Endodermal cell (in vitro differentiated cells): ENCODE data around the gene PTPRQ. TPM values are rescaled to one million over a fixed set of nuclear protein-coding genes. Genes with fewer than 3 reads are reported as not detected.
A peak's percentile ranks its signal among the peaks of the same experiment; 100 is the strongest.
"Not testable (repeated sequence)": the region's sequence is repeated elsewhere in the genome, so short reads cannot be mapped to it uniquely, and the experiment has no call there.

ENCODE experiments used
- DNase-seq: peaks from one replicate; pipeline ENCODE4 v3.0.0-alpha.2; 2017
- H3K27ac ChIP-seq: 2 replicates; pipeline ENCODE4 v1.5.1; 2013; ENCODE audit warnings: mild to moderate bottlenecking, low read depth, low read length, moderate library complexity
- H3K27me3 ChIP-seq: 2 replicates; pipeline ENCODE4 v1.6.1; 2013; ENCODE audit warnings: mild to moderate bottlenecking, low read length, moderate library complexity; ENCODE audit not compliant: insufficient read depth, control insufficient read depth, poor library complexity, severe bottlenecking
- H3K36me3 ChIP-seq: 2 replicates; pipeline ENCODE4 v1.7.0; 2013; ENCODE audit warnings: mild to moderate bottlenecking, low read length, moderate library complexity; ENCODE audit not compliant: control insufficient read depth, insufficient read depth
- H3K4me1 ChIP-seq: one replicate; pipeline ENCODE4 v1.7.0; 2013; ENCODE audit warnings: low read length; ENCODE audit not compliant: control insufficient read depth, insufficient read depth
- H3K4me3 ChIP-seq: 2 replicates; pipeline ENCODE4 v1.5.1; 2013; ENCODE audit warnings: mild to moderate bottlenecking, low read length, moderate library complexity
- H3K9ac ChIP-seq: 2 replicates; pipeline ENCODE4 v1.6.1; 2013; ENCODE audit warnings: mild to moderate bottlenecking, low read length, moderate library complexity; ENCODE audit not compliant: poor library complexity, severe bottlenecking; ENCODE audit errors: extremely low read depth
- H3K9me3 ChIP-seq: 2 replicates; pipeline ENCODE4 v1.6.1; 2013; ENCODE audit warnings: mild to moderate bottlenecking, low read length, moderate library complexity; ENCODE audit not compliant: control insufficient read depth
- H3K27ac Mint-ChIP-seq: 2 replicates; pipeline ENCODE4 v1.8.0; 2020; ENCODE audit warnings: mixed read lengths
- H3K27me3 Mint-ChIP-seq: 2 replicates; pipeline ENCODE4 v1.8.0; 2021; ENCODE audit warnings: mild to moderate bottlenecking, mixed read lengths; ENCODE audit not compliant: insufficient read depth
- H3K36me3 Mint-ChIP-seq: 2 replicates; pipeline ENCODE4 v1.8.0; 2020; ENCODE audit warnings: low read depth, mixed read lengths
- H3K4me1 Mint-ChIP-seq: 2 replicates; pipeline ENCODE4 v1.8.0; 2020; ENCODE audit warnings: mixed read lengths
- H3K4me3 Mint-ChIP-seq: 2 replicates; pipeline ENCODE4 v1.8.0; 2020; ENCODE audit warnings: mild to moderate bottlenecking, moderate library complexity, mixed read lengths
- H3K9me3 Mint-ChIP-seq: 2 replicates; pipeline ENCODE4 v1.8.0; 2020; ENCODE audit warnings: mild to moderate bottlenecking, mixed read lengths
- WGBS, 2 experiments: methylation state at CpG; one replicate each; pipeline versions ENCODE4 v1.1.5 to v1.1.7; 2013; ENCODE audit warnings: missing lambda C conversion rate in 2 of 2, mixed read lengths in 1 of 2; ENCODE audit not compliant: insufficient coverage in 1 of 2, insufficient read length in 1 of 2; 5-methylcytosine and 5-hydroxymethylcytosine counted together
- total RNA-seq, 2 donors: library from RNA; stranded (reverse); fragmentation: NEBNext Ultra II Directional in 1 of 2; extraction: Animal tissue kit (Norgen Biotek cat#: 25700) in 1 of 2; gene quantifications; 2 replicates in 1 of 2; 3 replicates in 1 of 2; pipeline ENCODE4 v1.2.1, GENCODE V29; 2021
- TF ChIP-seq, protein P1 (sequence below): fragments of 200-600 bp; sonication (generic); conservative IDR thresholded peaks from 2 replicates; pipeline ENCODE4 v1.5.0; 2021; ENCODE audit warnings: antibody characterized with exemption, mild to moderate bottlenecking

The PTPRQ gene
- total RNA-seq, 2 donors from 2014 or later, result 0.13 TPM; not detected in 1

DNA sequence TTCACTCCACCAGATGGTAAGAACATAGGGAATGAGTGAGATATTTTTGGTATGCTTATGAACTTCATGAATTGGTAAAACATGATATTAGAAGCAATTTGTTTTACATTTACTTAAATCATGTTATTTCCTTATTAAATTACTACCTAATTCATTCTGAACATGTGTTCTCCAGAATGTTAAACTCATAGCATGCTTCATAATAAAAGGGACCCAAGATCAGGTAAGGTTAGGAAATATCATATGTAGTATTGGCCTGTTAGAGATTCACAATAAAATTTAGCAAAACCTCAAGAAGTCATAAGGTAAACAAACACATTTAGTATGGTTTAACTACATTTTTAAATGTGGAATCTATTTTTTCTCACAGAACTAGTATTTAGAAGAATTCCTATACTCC, 28.2 kb downstream of the PTPRQ start:
- no peaks in the 10 kb centered on the region for H3K4me1 Mint-ChIP-seq
- no peaks in the 10 kb centered on the region for H3K9me3 ChIP-seq
- H3K36me3 Mint-ChIP-seq, result no peaks in the 10 kb centered on the region
- no peaks in the 10 kb centered on the region for H3K9me3 Mint-ChIP-seq
- H3K36me3 ChIP-seq, result no peaks in the 10 kb centered on the region
- no peak overlapping the region for H3K9ac ChIP-seq
- no peak overlapping the region for H3K4me3 ChIP-seq
- TF ChIP-seq, protein P1, sequence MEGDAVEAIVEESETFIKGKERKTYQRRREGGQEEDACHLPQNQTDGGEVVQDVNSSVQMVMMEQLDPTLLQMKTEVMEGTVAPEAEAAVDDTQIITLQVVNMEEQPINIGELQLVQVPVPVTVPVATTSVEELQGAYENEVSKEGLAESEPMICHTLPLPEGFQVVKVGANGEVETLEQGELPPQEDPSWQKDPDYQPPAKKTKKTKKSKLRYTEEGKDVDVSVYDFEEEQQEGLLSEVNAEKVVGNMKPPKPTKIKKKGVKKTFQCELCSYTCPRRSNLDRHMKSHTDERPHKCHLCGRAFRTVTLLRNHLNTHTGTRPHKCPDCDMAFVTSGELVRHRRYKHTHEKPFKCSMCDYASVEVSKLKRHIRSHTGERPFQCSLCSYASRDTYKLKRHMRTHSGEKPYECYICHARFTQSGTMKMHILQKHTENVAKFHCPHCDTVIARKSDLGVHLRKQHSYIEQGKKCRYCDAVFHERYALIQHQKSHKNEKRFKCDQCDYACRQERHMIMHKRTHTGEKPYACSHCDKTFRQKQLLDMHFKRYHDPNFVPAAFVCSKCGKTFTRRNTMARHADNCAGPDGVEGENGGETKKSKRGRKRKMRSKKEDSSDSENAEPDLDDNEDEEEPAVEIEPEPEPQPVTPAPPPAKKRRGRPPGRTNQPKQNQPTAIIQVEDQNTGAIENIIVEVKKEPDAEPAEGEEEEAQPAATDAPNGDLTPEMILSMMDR, result no peak
- H3K27me3 Mint-ChIP-seq, result no peaks in the 10 kb centered on the region
- no peak overlapping the region for H3K27ac ChIP-seq
- no peaks in the 10 kb centered on the region for H3K4me1 ChIP-seq
- H3K4me3 Mint-ChIP-seq, result no peak overlapping the region
- no peak for DNase-seq
- H3K27me3 ChIP-seq, result no peaks in the 10 kb centered on the region
- no peak overlapping the region for H3K27ac Mint-ChIP-seq

DNA sequence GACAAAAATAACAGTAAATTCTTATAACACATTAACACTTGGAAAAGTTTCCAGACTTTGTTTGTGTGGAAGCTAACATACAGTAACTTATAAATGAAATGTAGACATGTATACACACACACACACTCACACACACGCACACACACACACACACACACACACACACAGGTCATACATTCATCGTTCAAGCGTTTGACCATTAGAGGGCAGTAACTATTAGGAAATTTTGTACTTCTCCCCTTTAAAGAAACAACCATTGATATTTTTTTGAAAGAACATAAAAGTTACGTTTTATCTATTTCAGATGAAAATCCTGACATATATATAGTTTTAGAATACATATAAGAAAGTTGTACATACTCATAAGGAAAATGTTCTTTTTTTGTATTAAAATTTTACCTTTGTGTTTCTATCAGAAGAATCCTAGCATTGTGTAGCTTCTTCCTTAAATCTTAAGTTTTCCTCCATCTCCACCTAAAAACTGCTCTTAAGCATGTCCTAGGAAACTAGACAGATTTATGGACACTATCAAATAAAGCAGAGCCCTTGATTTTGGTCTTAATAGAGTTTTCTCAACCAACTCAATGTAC, 29.0 kb downstream of the PTPRQ start:
- Mint-ChIP-seq H3K27me3 (no peaks in the 10 kb centered on the region), H3K9me3 (no peaks in the 10 kb centered on the region), H3K4me3 (no peak overlapping the region), H3K27ac (no peak overlapping the region), H3K36me3 (no peaks in the 10 kb centered on the region), H3K4me1 (no peaks in the 10 kb centered on the region)
- H3K27me3 ChIP-seq, result no peaks in the 10 kb centered on the region
- H3K9ac ChIP-seq, result no peak overlapping the region
- H3K36me3 ChIP-seq, result no peaks in the 10 kb centered on the region
- TF ChIP-seq, protein P1, result peak; percentile 68
- no peaks in the 10 kb centered on the region for H3K4me1 ChIP-seq
- no peaks in the 10 kb centered on the region for H3K9me3 ChIP-seq
- no peak overlapping the region for H3K4me3 ChIP-seq
- 0% methylated on average over 2 of the region's 4 CpGs; no CpG with 5 or more reads in 1 of the 2 experiments for WGBS, 2 experiments
- H3K27ac ChIP-seq, result no peak overlapping the region
- DNase-seq, result peak; percentile 76

GRCh38 chr12:80477521-80478145, 33.6 kb downstream of the PTPRQ start:
- H3K36me3 ChIP-seq, H3K4me1 Mint-ChIP-seq, H3K27me3 ChIP-seq, H3K9me3 ChIP-seq, H3K9me3 Mint-ChIP-seq, H3K9ac ChIP-seq, H3K4me1 ChIP-seq, H3K36me3 Mint-ChIP-seq, H3K4me3 ChIP-seq, H3K27me3 Mint-ChIP-seq, H3K27ac ChIP-seq: not testable (repeated sequence)
- H3K4me3 Mint-ChIP-seq, result peak overlapping the region; percentile 76
- peak; percentile 63 for DNase-seq
- WGBS, 2 experiments, result 90 to 92% methylated on average over 16 to 31 of the region's 31 CpGs
- peak overlapping the region; percentile 95 for H3K27ac Mint-ChIP-seq

GRCh38 chr12:80484746-80485145, 40.7 kb downstream of the PTPRQ start:
- Histone ChIP-seq H3K4me1 (peaks cover 7% of the 10 kb centered on the region), H3K9ac (no peak overlapping the region), H3K27me3 (no peaks in the 10 kb centered on the region), H3K9me3 (no peaks in the 10 kb centered on the region), H3K27ac (no peak overlapping the region), H3K36me3 (no peaks in the 10 kb centered on the region), H3K4me3 (no peak overlapping the region)
- Mint-ChIP-seq H3K9me3 (no peaks in the 10 kb centered on the region), H3K27ac (no peak overlapping the region), H3K4me1 (peaks cover 4% of the 10 kb centered on the region), H3K27me3 (no peaks in the 10 kb centered on the region), H3K4me3 (no peak overlapping the region), H3K36me3 (no peaks in the 10 kb centered on the region)
- WGBS, 2 experiments, result 83 to 85% methylated on average over 1 to 2 of the region's 2 CpGs
- DNase-seq, result no peak
- TF ChIP-seq, protein P1, result no peak
